Stimulated activated CD8-positive, alpha-beta memory T cell treated with anti-CD3 and anti-CD28 coated beads, Interleukin-7, amount 100 ng/mL, for 24 hours (primary cell): ENCODE results near the gene ASL.
"Not testable (repeated sequence)": the region's sequence is repeated elsewhere in the genome, so short reads cannot be mapped to it uniquely, and the experiment has no call there.

Source experiments
- DNase-seq: peaks from one replicate; pipeline ENCODE4 v3.0.0-alpha.2; 2020; ENCODE audit warnings: low read depth

Gene ASL

GRCh38 chr7:66075590-66076461, at the start of gene ASL:
Gene ASL, plus strand, starts transcription at chr7:66075819. Its CDS starts 263 bp downstream, at chr7:66076082.
- peak; percentile 72 for DNase-seq

DNA sequence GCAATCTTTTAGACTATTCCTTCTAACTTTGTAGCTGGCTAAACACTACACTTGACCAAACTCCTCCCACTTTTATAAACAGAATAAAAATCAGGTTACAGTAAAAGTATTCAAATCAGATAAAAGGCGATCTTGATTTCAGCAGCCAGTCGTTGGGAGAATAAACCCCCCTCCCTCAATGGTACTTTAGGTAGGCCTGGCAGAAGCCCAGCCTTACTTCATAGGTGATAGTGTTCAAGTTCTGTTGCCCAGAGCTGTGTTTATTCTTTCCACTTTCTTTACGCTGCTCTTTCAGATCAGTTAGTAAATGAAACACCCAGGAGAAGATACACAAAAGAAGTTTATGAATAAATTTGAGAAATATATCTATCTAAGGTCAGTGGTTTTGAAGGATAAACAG, 47.3 kb upstream of the ASL start:
- DNase-seq, result not testable (repeated sequence)

DNA sequence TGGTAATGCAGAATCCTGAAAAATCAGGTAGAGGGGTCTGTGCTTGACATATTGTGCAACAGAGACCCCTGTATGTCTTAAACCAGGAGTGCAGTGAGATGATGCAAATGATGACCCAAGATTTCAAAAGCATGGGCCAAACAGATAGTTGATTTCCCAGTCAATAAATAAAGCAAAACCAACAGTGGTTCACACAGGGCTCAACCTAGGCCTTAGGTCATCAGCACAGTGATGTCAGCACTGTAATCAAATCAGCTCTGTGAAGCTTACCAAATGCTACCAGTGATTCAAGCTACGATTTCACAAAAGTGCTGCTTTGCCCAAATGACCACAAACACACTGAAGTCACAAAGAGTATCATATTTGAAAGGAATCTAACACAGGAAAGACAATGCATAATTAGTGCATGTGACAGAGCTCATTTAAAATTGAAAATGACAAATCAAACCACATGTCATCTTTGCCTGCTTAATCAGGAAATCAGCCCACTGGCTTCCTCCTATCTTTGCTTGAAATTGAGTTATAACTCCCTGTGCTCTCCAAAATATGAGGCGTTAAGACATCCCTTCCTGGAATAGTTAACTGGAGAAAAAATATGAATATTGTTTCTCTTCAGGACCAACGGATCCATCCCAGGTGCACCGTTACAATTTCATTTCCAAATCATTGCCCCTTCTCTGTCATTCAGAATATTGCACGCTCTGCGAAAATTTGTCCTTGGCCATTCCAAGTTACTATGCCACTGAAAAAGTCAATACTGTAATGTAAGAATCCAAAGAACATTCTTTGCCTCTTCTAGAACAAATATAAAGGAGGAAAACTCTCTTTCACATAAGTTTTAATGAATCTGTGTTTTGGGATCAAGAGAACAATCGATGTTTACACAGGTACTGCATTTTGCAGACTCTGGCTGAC, 41.9 kb upstream of the ASL start:
- no peak for DNase-seq

DNA sequence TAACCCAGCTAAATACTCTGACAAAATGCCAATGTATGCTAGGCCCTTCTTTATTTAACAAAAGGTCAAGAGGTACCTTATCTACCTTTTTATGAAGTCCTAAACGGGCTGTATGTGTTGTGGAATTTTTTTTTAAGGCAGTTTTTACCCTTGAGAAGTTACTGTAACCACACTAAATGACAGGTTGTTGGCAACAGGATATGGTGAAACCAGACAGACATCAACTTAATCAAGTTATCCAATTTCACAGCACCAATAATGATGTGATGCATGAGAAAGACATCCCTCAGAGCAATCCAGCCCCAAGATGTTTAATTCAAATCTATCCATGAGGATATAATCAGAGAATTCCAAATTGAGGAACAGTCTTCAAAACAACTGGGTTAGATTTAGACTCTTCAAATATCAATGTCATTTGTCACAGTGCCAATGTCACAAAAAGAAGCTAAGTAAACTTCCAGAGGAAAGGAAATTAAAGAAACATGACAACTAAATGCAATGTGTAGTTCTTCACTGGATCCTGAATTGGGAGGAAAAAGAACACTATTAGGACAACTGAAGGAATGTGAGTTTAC, 41.1 kb upstream of the ASL start:
- not testable (repeated sequence) for DNase-seq

GRCh38 chr7:66036382-66036781, 39.2 kb upstream of the ASL start:
- DNase-seq, result no peak

DNA sequence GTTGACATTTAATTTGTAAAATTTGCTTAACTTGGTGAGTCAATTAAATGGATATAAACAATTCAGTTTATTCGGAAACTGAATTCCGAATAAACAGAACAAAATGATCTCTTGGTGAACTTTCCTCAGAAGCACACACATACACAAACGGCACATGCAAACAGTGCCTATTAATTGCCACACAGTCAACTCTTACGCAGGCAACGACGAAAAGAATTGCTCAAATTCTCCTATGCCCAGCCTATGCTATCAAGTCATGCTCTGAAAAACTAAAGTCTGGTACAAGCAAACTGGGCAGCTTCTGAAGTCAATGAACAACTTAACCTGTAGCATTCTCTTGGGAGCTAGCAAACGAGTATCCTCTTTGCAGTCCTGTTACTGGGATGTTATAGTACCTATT, 38.8 kb upstream of the ASL start:
- DNase-seq, result no peak

GRCh38 chr7:66039094-66039670, 36.4 kb upstream of the ASL start:
- DNase-seq, result no peak

DNA sequence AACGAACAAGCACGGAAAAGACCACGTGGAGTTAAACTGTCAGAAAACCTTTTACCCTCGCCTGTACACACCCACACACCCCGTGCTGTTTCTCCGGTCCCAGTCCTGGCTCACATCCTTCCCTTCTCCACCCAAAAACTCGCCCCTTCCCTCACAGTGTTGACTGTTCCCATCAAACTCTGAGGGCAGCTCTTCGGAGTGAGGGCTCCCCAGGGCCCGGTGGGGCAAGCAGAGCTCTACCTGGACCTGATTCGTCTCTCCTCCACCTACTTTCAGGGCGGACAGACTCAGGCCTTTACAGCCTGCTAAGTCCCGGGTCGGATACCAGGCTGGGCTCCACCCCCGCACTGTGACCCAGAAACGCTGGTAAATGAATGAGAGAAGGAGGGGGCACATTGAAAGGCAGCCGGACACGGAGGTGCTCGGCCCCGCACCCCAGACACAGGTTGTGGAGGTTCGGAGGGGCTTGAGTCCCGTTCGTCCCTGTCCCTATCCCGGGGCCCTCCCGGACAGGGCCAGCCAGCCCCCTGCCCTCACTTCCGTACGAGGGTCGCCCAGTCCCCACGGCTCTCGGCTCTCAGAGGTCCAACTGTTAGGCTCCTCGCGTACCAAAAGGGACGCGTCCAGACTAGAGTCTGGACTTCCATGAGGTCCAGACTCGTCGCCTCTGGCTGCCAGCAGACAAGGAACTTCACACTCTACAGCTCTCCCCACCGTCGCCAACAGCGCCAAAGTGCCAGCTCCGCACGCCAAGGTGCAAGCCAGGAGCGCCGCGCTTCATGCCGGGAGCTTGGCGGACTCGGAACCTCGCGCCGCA, 31.7 kb upstream of the ASL start:
- peak; percentile 1 for DNase-seq

DNA sequence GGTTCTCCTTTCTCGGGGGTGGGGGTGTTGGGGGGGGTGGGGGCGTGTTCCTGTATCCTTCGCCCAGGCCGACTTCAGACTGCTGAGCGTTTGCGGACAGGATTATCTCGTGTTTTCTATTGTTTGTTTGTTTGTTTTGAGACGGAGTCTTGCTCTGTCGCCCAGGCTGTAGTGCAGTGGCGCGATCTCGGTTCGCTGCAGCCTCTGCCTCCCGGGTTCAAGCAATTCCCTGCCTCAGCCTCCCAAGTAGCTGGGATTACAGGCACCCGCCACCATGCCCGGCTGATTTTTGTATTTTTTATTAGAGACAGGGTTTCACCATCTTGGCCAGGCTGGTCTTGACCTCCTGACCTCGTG, 31.1 kb upstream of the ASL start:
- DNase-seq, result not testable (repeated sequence)

DNA sequence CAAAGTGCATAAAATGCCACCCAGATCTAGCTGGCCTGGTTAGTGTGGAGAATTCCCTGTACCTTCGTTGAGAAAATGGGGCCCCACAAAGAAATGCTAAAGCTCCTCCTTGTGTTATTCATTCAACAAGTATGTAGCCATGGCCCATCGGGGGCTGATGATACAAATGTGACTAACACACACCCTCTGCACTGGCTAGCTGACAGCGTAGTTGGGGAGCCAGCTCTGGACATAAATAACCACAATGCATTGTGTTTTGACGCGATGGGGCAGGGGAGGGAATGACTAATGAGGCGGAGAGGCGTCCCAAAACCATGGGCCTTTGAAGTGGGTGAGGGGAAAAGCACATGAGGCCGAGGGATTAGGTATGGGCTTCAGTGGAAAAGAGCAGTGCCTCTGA, 28.2 kb upstream of the ASL start:
- no peak for DNase-seq

- not testable (repeated sequence) for DNase-seq
Observed at GRCh38 chr7:66049886-66050285, 25.7 kb upstream of the ASL start.

DNA sequence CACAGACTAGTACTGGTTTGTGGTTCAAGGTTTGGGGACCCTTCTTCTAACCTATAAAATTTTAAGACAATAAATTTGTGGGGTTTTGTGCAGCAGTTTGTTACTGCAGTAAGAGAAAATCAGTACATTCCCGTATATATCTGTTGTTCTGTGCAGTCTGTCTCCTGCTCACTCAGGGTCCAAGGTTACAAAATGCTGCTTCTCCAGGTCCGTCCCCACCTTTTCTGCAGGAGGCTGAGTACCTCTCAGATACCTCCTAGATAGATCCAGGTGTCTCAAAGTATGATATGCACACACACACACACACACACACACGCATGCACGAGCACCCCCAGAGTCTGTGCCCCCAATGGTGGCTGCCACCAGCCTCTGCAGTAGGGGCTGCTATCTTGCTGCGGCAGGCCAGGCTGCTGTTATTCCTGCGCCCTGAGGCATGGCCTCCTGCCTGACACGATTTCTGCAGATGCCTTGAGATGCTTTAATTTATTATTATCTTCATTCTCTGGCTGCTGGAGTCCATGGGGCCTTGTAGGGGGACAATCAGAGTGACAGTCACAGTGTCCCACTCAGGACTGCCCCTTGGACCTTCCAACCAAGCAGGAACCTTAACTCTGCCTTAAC, 25.2 kb upstream of the ASL start:
- DNase-seq, result no peak

GRCh38 chr7:66050990-66051448, 24.6 kb upstream of the ASL start:
- DNase-seq, result no peak

- no peak for DNase-seq
Observed at GRCh38 chr7:66052447-66052846, 23.2 kb upstream of the ASL start.

GRCh38 chr7:66054063-66054462, 21.6 kb upstream of the ASL start:
- DNase-seq, result no peak

DNA sequence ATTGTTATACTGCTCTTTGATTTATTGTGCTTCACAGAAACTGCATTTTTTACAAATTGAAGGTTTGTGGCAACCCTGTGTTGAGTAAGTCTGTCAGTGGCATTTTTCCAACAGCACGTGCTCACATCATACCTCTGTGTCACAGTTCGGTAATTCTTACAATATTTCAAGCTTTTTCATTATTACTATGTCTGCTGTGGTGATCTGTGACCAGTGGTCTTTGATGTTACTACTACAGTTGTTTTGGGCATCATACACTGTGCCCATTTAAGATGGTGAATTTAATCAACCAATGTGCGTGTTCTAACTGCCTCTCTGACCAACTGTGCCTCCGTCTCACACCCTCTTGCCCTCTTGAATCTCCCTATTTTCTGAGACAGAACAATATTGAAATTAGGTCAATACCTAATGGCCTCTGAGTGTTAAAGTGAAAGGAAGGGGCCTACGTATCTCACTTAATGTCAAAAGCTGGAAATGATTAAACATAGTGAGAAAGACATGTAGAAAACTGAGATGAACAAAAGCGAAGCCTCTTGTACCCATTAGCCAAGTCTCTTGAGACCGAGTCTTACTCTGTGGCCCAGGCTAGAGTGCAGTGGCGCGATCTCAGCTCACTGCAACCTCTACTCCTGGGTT, 20.2 kb upstream of the ASL start:
- DNase-seq, result no peak

DNA sequence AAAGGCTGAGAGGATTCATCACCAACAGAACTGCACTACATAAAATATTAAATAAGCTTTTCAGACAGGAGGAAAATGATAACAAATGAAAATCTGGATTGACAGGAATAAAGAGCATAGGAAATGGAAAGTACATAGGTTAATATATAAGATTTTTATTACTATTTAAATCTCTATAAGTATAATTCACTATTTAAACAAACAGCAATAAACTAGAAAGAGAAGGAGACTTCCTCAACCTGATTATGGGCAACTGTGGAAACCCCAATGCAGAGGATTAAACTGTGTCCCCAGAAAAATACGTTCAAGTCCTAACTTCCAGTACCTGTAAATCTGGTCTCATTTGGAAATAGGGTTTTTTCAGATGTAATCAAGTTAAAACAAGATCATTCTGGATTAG, 14.8 kb upstream of the ASL start:
- no peak for DNase-seq

GRCh38 chr7:66069732-66070131, 5.9 kb upstream of the ASL start:
- DNase-seq, result no peak

DNA sequence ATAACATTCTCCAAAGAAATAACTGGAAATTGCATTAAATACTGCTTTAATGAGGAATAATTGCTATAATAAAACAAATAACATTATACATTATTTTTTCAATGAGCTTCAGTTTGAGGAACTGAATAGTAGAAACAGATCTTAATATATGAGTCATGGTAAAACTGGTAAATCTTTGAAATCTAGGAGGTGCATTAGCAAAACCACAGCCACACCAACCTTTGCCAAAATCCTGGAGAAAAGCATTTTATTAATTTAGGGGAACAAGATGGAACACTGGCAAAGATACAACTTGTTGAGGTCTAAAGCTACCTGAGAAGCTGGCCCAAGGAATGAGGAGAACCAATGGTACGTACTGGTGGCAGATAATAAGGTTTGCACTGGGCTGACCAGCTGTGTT, 5.4 kb upstream of the ASL start:
- no peak for DNase-seq

DNA sequence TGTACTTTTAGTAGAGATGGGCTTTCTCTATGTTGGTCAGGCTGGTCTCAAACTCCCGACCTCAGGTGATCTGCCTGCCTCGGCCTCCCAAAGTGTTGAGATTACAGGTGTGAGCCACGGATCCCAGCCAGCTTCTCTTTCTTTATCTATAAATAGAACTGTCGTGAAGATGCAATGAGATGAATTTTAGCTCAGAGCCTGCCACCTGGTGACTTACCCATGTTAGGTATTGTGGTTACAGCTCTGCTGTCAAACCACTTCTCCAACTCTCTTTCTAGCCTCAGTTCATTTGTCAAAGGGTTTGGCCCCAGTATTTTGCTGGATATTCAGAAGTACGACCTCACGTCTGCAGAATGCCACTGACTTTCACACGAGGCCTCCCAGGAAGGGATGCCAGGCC, 3.4 kb upstream of the ASL start:
- not testable (repeated sequence) for DNase-seq
